CD4-positive, alpha-beta T cell treated with Interleukin-6 at 100 ng/mL for 8 hours (primary cell): Measurements from ENCODE around the gene COPZ2.

Source experiments
- DNase-seq: peaks from one replicate; pipeline ENCODE4 v3.0.0-alpha.2; 2020; ENCODE audit warnings: mixed read lengths, low spot score

COPZ2 gene

GRCh38 chr17:47983492-47984223 lies 53.9 kb downstream of the COPZ2 start:
- DNase-seq = no peak

GRCh38 chr17:47982645-47983390 lies 54.8 kb downstream of the COPZ2 start:
- DNase-seq = no peak

- no peak for DNase-seq
These were observed 55.4 kb downstream of the COPZ2 start for GRCh38 chr17:47982091-47982617.

- DNase-seq = no peak
These were observed 56.1 kb downstream of the COPZ2 start for GRCh38 chr17:47981462-47981861.

DNA sequence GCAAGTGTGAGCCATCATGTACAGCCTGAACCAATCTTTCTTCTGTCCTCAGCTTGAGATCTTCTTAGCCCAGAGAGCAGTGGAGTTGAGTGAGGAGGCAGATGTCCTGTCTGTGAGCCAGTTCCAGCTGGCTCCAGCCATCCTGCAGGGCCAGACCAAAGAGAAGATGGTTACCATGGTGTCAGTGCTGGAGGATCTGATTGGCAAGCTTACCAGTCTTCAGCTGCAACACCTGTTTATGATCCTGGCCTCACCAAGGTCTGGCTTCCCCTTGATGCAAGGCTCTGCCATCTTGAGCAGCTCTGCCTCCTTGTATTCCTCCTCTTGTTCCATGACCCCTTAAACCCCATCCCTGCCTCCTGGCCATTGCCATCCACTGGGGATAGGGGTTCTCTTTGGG lies 57.1 kb downstream of the COPZ2 start:
- DNase-seq = no peak

- peak; percentile 36 for DNase-seq
These were observed 59.3 kb downstream of the COPZ2 start for GRCh38 chr17:47978324-47978723.
